IPS-15b (cell line): ENCODE results near the gene IQCF5.
"Not testable (repeated sequence)": the region's sequence is repeated elsewhere in the genome, so short reads cannot be mapped to it uniquely, and the experiment has no call there.

ENCODE experiments used
- H3K27me3 ChIP-seq: one replicate; pipeline ENCODE4 v1.6.1; 2013; ENCODE audit warnings: low read length; ENCODE audit not compliant: control insufficient read depth, insufficient read depth
- H3K36me3 ChIP-seq: one replicate; pipeline ENCODE4 v1.6.1; 2013; ENCODE audit warnings: low read length; ENCODE audit not compliant: control insufficient read depth, insufficient read depth
- H3K4me1 ChIP-seq: one replicate; pipeline ENCODE4 v1.6.1; 2013; ENCODE audit warnings: mild to moderate bottlenecking, low read length; ENCODE audit not compliant: control insufficient read depth, insufficient read depth
- H3K4me3 ChIP-seq: one replicate; pipeline ENCODE4 v1.5.1; 2013; ENCODE audit warnings: low read depth, low read length
- H3K9ac ChIP-seq: one replicate; pipeline ENCODE4 v1.6.1; 2013; ENCODE audit warnings: low read depth, mild to moderate bottlenecking, low read length
- H3K9me3 ChIP-seq: one replicate; pipeline ENCODE4 v1.6.1; 2013; ENCODE audit warnings: mild to moderate bottlenecking, low read length; ENCODE audit not compliant: control insufficient read depth, insufficient read depth

Gene IQCF5

GRCh38 chr3:51862886-51863285 lies 12.5 kb downstream of the IQCF5 start:
- H3K9ac ChIP-seq, result no peak overlapping the region
- H3K4me1 ChIP-seq, result peaks cover 2% of the 10 kb centered on the region
- no peaks in the 10 kb centered on the region for H3K27me3 ChIP-seq
- H3K9me3 ChIP-seq, result no peaks in the 10 kb centered on the region
- no peaks in the 10 kb centered on the region for H3K36me3 ChIP-seq
- no peak overlapping the region for H3K4me3 ChIP-seq

- H3K4me3 ChIP-seq, result no peak within 1 kb of the TSS
- peaks cover 2% of the 10 kb centered on the region for H3K4me1 ChIP-seq
- H3K27me3 ChIP-seq, result no peaks in the 10 kb centered on the region
- H3K9me3 ChIP-seq, result no peaks in the 10 kb centered on the region
- no peaks in the 10 kb centered on the region for H3K36me3 ChIP-seq
- H3K9ac ChIP-seq, result no peak within 1 kb of the TSS
Measured at GRCh38 chr3:51860703-51861665, 14.4 kb downstream of the IQCF5 start, which contains the start of gene IQCF2. Gene IQCF2 (plus strand): TSS chr3:51861615. CDS start chr3:51861667, 52 bp downstream.

- H3K9me3 ChIP-seq, H3K4me1 ChIP-seq, H3K4me3 ChIP-seq, H3K36me3 ChIP-seq, H3K9ac ChIP-seq, H3K27me3 ChIP-seq: not testable (repeated sequence)
Measured at GRCh38 chr3:51855411-51855810, 20.0 kb downstream of the IQCF5 start.

GRCh38 chr3:51845129-51845528 lies 30.3 kb downstream of the IQCF5 start:
- Histone ChIP-seq H3K4me1 (peaks cover 11% of the 10 kb centered on the region), H3K9me3 (no peaks in the 10 kb centered on the region), H3K27me3 (no peaks in the 10 kb centered on the region), H3K4me3 (no peak overlapping the region), H3K9ac (no peak overlapping the region), H3K36me3 (no peaks in the 10 kb centered on the region)

GRCh38 chr3:51836606-51837005 lies 38.8 kb downstream of the IQCF5 start:
- no peak overlapping the region for H3K9ac ChIP-seq
- no peaks in the 10 kb centered on the region for H3K27me3 ChIP-seq
- H3K4me3 ChIP-seq, result no peak overlapping the region
- no peaks in the 10 kb centered on the region for H3K36me3 ChIP-seq
- no peaks in the 10 kb centered on the region for H3K4me1 ChIP-seq
- H3K9me3 ChIP-seq, result no peaks in the 10 kb centered on the region

- no peaks in the 10 kb centered on the region for H3K27me3 ChIP-seq
- no peak overlapping the region for H3K9ac ChIP-seq
- H3K4me3 ChIP-seq, result no peak overlapping the region
- no peaks in the 10 kb centered on the region for H3K9me3 ChIP-seq
- H3K4me1 ChIP-seq, result no peaks in the 10 kb centered on the region
- no peaks in the 10 kb centered on the region for H3K36me3 ChIP-seq
Measured at GRCh38 chr3:51830836-51831385, 44.5 kb downstream of the IQCF5 start.

- Histone ChIP-seq H3K9me3 (no peaks in the 10 kb centered on the region), H3K4me1 (no peaks in the 10 kb centered on the region), H3K9ac (no peak overlapping the region)
Measured at GRCh38 chr3:51830345-51830744, 45.1 kb downstream of the IQCF5 start.

GRCh38 chr3:51828297-51828696 lies 47.1 kb downstream of the IQCF5 start:
- H3K4me3 ChIP-seq, result no peak overlapping the region
- no peaks in the 10 kb centered on the region for H3K4me1 ChIP-seq
- no peaks in the 10 kb centered on the region for H3K36me3 ChIP-seq
- H3K27me3 ChIP-seq, result no peaks in the 10 kb centered on the region
- H3K9ac ChIP-seq, result no peak overlapping the region
- H3K9me3 ChIP-seq, result no peaks in the 10 kb centered on the region

More at GRCh38 chr3:51830345-51830744, 45.1 kb downstream of the IQCF5 start:
- H3K4me3 ChIP-seq, result no peak overlapping the region
- no peaks in the 10 kb centered on the region for H3K27me3 ChIP-seq
- H3K36me3 ChIP-seq, result no peaks in the 10 kb centered on the region
